H1 (cell line): ENCODE data around the gene KCTD4. TPM values are rescaled to one million over a fixed set of nuclear protein-coding genes. Genes with fewer than 3 reads are reported as not detected.

Source experiments
- CTCF ChIA-PET: fragments of 300-600 bp; sonication (Branson Sonifier 250); formaldehyde crosslinking; loops from one replicate; lab custom pipeline; 2021; ENCODE audit not compliant: partially characterized antibody; lab: Charles Lee
- POLR2A ChIA-PET: fragments of 300-600 bp; sonication (Branson Sonifier 250); formaldehyde crosslinking; loops from one replicate; lab custom pipeline; 2021; ENCODE audit warnings: inconsistent platforms; ENCODE audit not compliant: partially characterized antibody; lab: Charles Lee
- DNase-seq, 2 experiments: peaks; one replicate each; pipeline versions ENCODE4 v3.0.0 to v3.0.0-alpha.2; 2010 to 2022; ENCODE audit warnings: low spot score in 2 of 2, low read depth in 1 of 2, mixed read lengths in 1 of 2
- FAIRE-seq: peaks from 2 replicates; lab custom pipeline; 2011; peaks lifted over from hg19 to GRCh38; lab: Jason Lieb, UNC
- H2AFZ ChIP-seq: 2 replicates; pipeline ENCODE4 v1.8.1; 2012; ENCODE audit warnings: low read length, inconsistent platforms
- H2AK5ac ChIP-seq: 2 replicates; pipeline ENCODE4 v1.6.1; 2013; ENCODE audit warnings: low read depth, low read length
- H2BK120ac ChIP-seq: replicated peaks from 2 replicates; pipeline ENCODE3; 2013; ENCODE audit warnings: low read depth, low read length, inconsistent platforms
- H2BK12ac ChIP-seq: 2 replicates; pipeline ENCODE4 v1.6.1; 2013; ENCODE audit warnings: low read depth, low read length
- H2BK15ac ChIP-seq: 2 replicates; pipeline ENCODE4 v1.6.1; 2013; ENCODE audit warnings: low read length
- H2BK20ac ChIP-seq: 2 replicates; pipeline ENCODE4 v1.6.1; 2013; ENCODE audit warnings: low read length
- H2BK5ac ChIP-seq: 2 replicates; pipeline ENCODE4 v1.6.1; 2013; ENCODE audit warnings: low read depth, low read length
- H3K14ac ChIP-seq: 2 replicates; pipeline ENCODE4 v1.6.1; 2013; ENCODE audit warnings: inconsistent platforms; ENCODE audit not compliant: insufficient read length
- H3K18ac ChIP-seq: 2 replicates; pipeline ENCODE4 v1.6.1; 2013; ENCODE audit warnings: low read length; ENCODE audit errors: extremely low read depth
- H3K23ac ChIP-seq: 2 replicates; pipeline ENCODE4 v1.6.1; 2013; ENCODE audit warnings: inconsistent platforms; ENCODE audit not compliant: insufficient read length
- H3K23me2 ChIP-seq: 2 replicates; pipeline ENCODE4 v1.6.1; 2013; ENCODE audit warnings: low read depth, low read length
- H3K27ac ChIP-seq: 2 replicates; pipeline ENCODE4 v1.6.1; 2011; ENCODE audit warnings: low read depth, low read length, inconsistent platforms
- H3K27me3 ChIP-seq, 4 experiments: replicated peaks in 1 of 4; 1 replicate in 1 of 4; 2 replicates in 3 of 4; pipeline versions ENCODE4 v1.6.1 to v1.8.1; 2011 to 2013; ENCODE audit warnings: low read length in 3 of 4, mild to moderate bottlenecking in 3 of 4, inconsistent platforms in 2 of 4, mixed read lengths in 2 of 4, moderate library complexity in 1 of 4; ENCODE audit not compliant: control insufficient read depth in 3 of 4, insufficient read depth in 3 of 4; ENCODE audit errors: extremely low read depth in 1 of 4
- H3K36me3 ChIP-seq, 4 experiments: 2 replicates each; pipeline versions ENCODE4 v1.6.1 to v1.8.1; 2011 to 2013; ENCODE audit warnings: mild to moderate bottlenecking in 4 of 4, low read length in 3 of 4, moderate library complexity in 2 of 4, control low read depth in 1 of 4, inconsistent platforms in 1 of 4; ENCODE audit not compliant: insufficient read depth in 4 of 4, control insufficient read depth in 2 of 4
- H3K4ac ChIP-seq: replicated peaks from 2 replicates; pipeline ENCODE3; 2013; ENCODE audit warnings: low read length, low read depth, mixed read lengths, inconsistent platforms; ENCODE audit not compliant: insufficient read length
- H3K4me1 ChIP-seq, 4 experiments: replicated peaks in 1 of 4; 1 replicate in 1 of 4; 2 replicates in 3 of 4; pipeline versions ENCODE4 v1.6.1 to v1.8.1; 2011 to 2013; ENCODE audit warnings: low read length in 3 of 4, inconsistent platforms in 2 of 4, mixed read lengths in 1 of 4; ENCODE audit not compliant: insufficient read depth in 4 of 4, control insufficient read depth in 3 of 4
- H3K4me2 ChIP-seq, 2 experiments: 2 replicates each; pipeline versions ENCODE4 v1.6.1 to v1.8.1; 2011 to 2013; ENCODE audit warnings: low read depth in 2 of 2, low read length in 2 of 2, control low read depth in 1 of 2, inconsistent platforms in 1 of 2, mild to moderate bottlenecking in 1 of 2; ENCODE audit not compliant: insufficient read depth in 1 of 2
- H3K4me3 ChIP-seq, 4 experiments: fragments of 200-600, 300-600 bp in 1 of 4; sonication (generic), shearing (Covaris generic), sonication (Bioruptor Twin) in 1 of 4; 2 replicates each; pipeline versions ENCODE4 v1.5.1 to v1.8.1; 2011 to 2016; ENCODE audit warnings: low read length in 4 of 4, low read depth in 3 of 4, control low read depth in 2 of 4, inconsistent platforms in 2 of 4, mild to moderate bottlenecking in 2 of 4, mixed read lengths in 1 of 4, moderate library complexity in 1 of 4; ENCODE audit not compliant: insufficient read depth in 2 of 4; ENCODE audit errors: extremely low read depth in 1 of 4
- H3K56ac ChIP-seq: replicated peaks from 2 replicates; pipeline ENCODE3; 2013; ENCODE audit warnings: low read depth, mild to moderate bottlenecking, mixed read lengths, low read length, inconsistent platforms; ENCODE audit not compliant: insufficient read length
- H3K79me1 ChIP-seq: 2 replicates; pipeline ENCODE4 v1.6.1; 2013; ENCODE audit warnings: low read depth, low read length, control low read depth
- H3K79me2 ChIP-seq, 2 experiments: 2 replicates each; pipeline versions ENCODE4 v1.6.1 to v1.8.1; 2012 to 2013; ENCODE audit warnings: low read length in 2 of 2, mild to moderate bottlenecking in 2 of 2, inconsistent platforms in 1 of 2; ENCODE audit not compliant: insufficient read depth in 2 of 2, control insufficient read depth in 1 of 2
- H3K9ac ChIP-seq, 4 experiments: replicated peaks in 1 of 4; 1 replicate in 1 of 4; 2 replicates in 3 of 4; pipeline versions ENCODE4 v1.6.1 to v1.8.1; 2011 to 2013; ENCODE audit warnings: low read depth in 3 of 4, low read length in 3 of 4, control low read depth in 2 of 4, mild to moderate bottlenecking in 2 of 4, moderate library complexity in 2 of 4, inconsistent platforms in 1 of 4; ENCODE audit errors: extremely low read depth in 1 of 4
- H3K9me3 ChIP-seq, 2 experiments: 2 replicates each; pipeline versions ENCODE4 v1.6.1 to v1.8.1; 2012 to 2013; ENCODE audit warnings: mild to moderate bottlenecking in 2 of 2, moderate library complexity in 2 of 2, control low read depth in 1 of 2, inconsistent platforms in 1 of 2, low read depth in 1 of 2, low read length in 1 of 2, mixed read lengths in 1 of 2; ENCODE audit not compliant: insufficient read depth in 2 of 2
- H4K20me1 ChIP-seq, 2 experiments: replicated peaks in 1 of 2; 2 replicates each; pipeline versions ENCODE3 to v1.8.1; 2011 to 2013; ENCODE audit warnings: inconsistent platforms in 2 of 2, low read length in 2 of 2, mild to moderate bottlenecking in 1 of 2; ENCODE audit not compliant: insufficient read depth in 2 of 2, control insufficient read depth in 1 of 2
- H4K5ac ChIP-seq: 2 replicates; pipeline ENCODE4 v1.6.1; 2013; ENCODE audit warnings: low read length, low read depth, mixed read lengths, inconsistent platforms; ENCODE audit not compliant: insufficient read length
- H4K8ac ChIP-seq: 2 replicates; pipeline ENCODE4 v1.8.0; 2013; ENCODE audit warnings: mild to moderate bottlenecking, moderate library complexity, low read length, inconsistent platforms; ENCODE audit not compliant: insufficient read depth; ENCODE audit errors: extremely low read depth
- H4K91ac ChIP-seq: replicated peaks from 2 replicates; pipeline ENCODE3; 2013; ENCODE audit warnings: low read length, mixed read lengths, inconsistent platforms; ENCODE audit not compliant: insufficient read length
- TAF1 ChIP-seq: IDR thresholded peaks from 2 replicates; pipeline ENCODE4 v1.6.1; 2011; ENCODE audit warnings: mild to moderate bottlenecking, low read depth, low read length
- polyA plus RNA-seq, 7 experiments: library from polyadenylated mRNA; depleted of rRNA in 3 of 7; stranded (reverse) in 5 of 7; unstranded in 2 of 7; fragments of >200 nt in 5 of 7; fragments of 200-250 nt in 2 of 7; gene quantifications; 1 replicate in 5 of 7; 2 replicates in 1 of 7; 4 replicates in 1 of 7; pipeline versions ENCODE4 v1.2.1 to v1.2.3, GENCODE V29; 2011 to 2013; ENCODE audit warnings: missing spikeins in 2 of 7, mixed read lengths in 2 of 7
- total RNA-seq: library from RNA; stranded (reverse); fragmentation: NEBNext Ultra II Directional; extraction: Animal tissue kit (Norgen Biotek cat#: 25700); gene quantifications from 2 replicates; pipeline ENCODE4 v1.2.1, GENCODE V29; 2021

The KCTD4 gene
- total and polyA plus RNA-seq, 2 of the 8 experiments (the other 6 are each of a cell fraction or from before 2014, with no cell fraction given), result not detected

DNA sequence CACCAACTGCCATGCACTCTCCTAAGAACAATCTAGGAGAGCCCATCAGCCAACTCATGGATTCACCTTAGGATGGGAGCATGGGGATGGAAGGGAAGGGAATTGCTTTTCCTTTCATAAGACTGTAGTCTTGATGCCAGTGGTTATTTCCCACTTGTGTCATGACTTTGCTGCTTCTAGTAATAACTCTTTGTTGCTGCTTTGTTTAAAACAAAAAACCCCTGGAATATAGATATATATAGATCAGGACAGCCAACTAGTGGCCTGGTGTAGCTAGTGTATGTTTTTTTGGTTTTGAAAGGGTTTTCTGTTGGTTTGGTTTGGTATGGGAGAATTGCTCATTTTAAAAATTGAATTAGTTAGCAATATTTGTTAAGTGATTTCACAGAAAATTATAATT, 39.3 kb upstream of the KCTD4 start:
- Histone ChIP-seq H3K4me3 (no peak overlapping the region), H3K9me3 (no peaks in the 10 kb centered on the region), H3K18ac (no peak overlapping the region), H4K8ac (no peak overlapping the region), H4K5ac (no peak overlapping the region), H3K4me1 (peaks cover 0 to 5% (median 0%) of the 10 kb centered on the region in 4 experiments; a peak in 1 of 7 replicates), H2BK120ac (no peak overlapping the region), H3K56ac (no peak overlapping the region), H4K91ac (no peak overlapping the region), H2AFZ (no peak overlapping the region), H3K36me3 (no peaks in the 10 kb centered on the region), H3K23ac (no peak overlapping the region), H3K23me2 (no peaks in the 10 kb centered on the region), H2BK15ac (no peak overlapping the region), H3K79me2 (no peaks in the 10 kb centered on the region), H3K27ac (no peak overlapping the region), H2BK5ac (no peak overlapping the region), H3K14ac (no peak overlapping the region), H3K79me1 (no peaks in the 10 kb centered on the region), H3K9ac (no peak overlapping the region), H2BK20ac (no peak overlapping the region), H2AK5ac (no peak overlapping the region), H3K27me3 (no peaks in the 10 kb centered on the region), H2BK12ac (no peak overlapping the region), H3K4ac (no peak overlapping the region), H4K20me1 (no peaks in the 10 kb centered on the region), H3K4me2 (no peak overlapping the region)
- no peak for FAIRE-seq
- POLR2A ChIA-PET, result no interaction called here
- no peak for DNase-seq
- CTCF ChIA-PET, result interaction anchor here (0.7 to 2.6 kb wide), 12 partner anchors 9 to 567 kb away, joined by 3 to 8 read pairs (median 4); no protein-coding TSS in a partner anchor
- no peak for TF ChIP-seq TAF1
